ENCODE results near the gene SORBS1. TPM values are rescaled to one million over a fixed set of nuclear protein-coding genes. Genes with fewer than 3 reads are reported as not detected.

SORBS1 gene
- total RNA-seq, 1 experiment from 2014 or later, result 2.7 TPM

DNA sequence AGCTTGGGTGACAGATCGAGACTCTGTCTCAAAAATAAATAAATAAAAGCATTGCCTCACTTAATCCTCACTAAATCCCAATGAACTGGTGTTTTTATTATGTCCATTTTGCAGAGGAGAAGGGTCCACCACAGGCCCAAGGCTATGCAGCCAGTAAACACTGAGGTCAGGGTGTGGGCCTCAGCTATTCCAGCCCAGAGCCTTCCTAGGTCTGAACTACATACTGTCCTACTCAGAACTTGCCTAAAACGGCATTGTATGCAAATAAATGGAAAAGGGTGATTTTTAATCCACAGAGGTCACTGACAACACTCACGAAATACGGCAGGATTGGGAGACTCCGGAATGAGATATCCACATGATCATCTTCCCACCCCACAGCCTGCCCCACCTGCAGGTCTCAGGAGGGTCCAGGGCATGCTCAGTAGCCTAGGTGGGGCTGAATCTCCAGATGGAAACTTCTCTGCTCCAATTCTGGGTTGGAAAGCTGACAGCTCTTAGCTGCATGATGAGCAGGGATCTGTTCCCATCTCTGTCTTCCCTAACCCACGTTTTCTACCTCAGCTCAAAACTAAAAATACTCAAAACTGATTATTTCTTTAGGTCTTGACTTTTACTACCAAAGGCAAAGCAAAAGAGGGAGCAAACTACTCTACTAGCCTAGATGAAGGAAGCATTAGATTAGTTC, 121.0 kb downstream of the SORBS1 start:
- in situ Hi-C loops (cut with HindIII; ENCODE audit: low pct_unique_long_range_greater_than_20kb, low sequenced_read_pairs), result no loop called here

GRCh38 chr10:95438781-95439180, 122.4 kb downstream of the SORBS1 start:
- DNase-seq (ENCODE audit: low read depth), result no peak
- in situ Hi-C loops (cut with HindIII; ENCODE audit: low pct_unique_long_range_greater_than_20kb, low sequenced_read_pairs), result no loop called here

More for the DNA sequence above, 121.0 kb downstream of the SORBS1 start:
- no peak for DNase-seq (ENCODE audit: low read depth)

GRCh38 chr10:95437669-95438068, 123.5 kb downstream of the SORBS1 start:
- no peak for DNase-seq (ENCODE audit: low read depth)
- in situ Hi-C loops (cut with HindIII; ENCODE audit: low pct_unique_long_range_greater_than_20kb, low sequenced_read_pairs), result no loop called here

DNA sequence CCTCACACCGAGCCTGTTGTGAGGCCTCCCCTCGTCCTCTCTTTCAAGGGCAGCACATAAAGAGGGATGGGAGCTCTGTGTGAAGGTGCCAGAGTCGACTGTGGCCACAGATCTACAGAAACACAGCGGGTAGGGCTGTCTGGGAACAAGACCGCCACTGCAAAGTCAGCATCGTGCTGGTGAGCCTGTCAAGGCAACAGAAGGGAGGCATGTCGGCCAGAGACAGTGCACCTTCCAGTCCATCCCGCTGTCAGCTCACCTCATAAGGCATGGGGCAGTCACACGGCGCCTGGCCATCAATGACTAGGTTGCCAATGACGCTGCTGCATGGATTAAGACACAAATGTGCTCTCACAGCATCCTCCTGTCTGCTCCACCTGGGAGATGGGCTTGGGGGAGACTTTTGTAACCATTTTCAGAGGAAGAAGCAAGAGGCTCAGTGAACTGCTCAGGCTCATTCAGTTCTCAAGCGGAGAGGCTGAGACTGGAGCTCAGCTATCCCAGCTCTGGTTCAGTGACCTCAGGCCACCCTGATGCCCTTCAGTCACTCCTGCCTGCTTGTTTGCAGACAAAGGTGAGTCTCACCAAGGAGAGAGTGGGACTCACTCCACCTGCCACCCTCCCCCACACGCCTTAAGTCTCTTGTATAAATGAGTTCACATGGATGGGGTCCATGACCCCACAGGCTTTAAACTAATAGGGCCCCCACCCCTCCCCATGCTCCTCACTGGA, 125.5 kb downstream of the SORBS1 start:
- in situ Hi-C loops (cut with HindIII; ENCODE audit: low pct_unique_long_range_greater_than_20kb, low sequenced_read_pairs), result no loop called here
- no peak for DNase-seq (ENCODE audit: low read depth)

DNA sequence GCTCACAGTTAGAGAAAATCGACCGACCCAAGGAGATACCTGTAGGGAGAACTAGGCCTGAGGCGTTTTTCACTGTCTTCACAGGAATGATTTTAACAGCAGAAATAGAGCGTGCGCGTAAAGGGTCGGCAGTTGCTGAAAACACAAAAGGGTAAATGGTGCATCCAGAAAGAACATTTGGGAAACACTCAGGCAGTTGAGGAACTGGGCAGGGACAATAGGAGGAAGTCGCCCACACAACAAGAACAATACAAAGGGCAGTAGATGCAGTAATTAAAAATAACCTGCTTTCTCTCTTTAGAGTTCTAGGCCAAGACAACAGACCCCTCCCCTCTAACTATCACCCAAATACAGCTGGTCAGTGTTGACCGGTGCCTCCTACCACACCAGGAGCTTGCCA, 126.6 kb downstream of the SORBS1 start:
- in situ Hi-C loops (cut with HindIII; ENCODE audit: low pct_unique_long_range_greater_than_20kb, low sequenced_read_pairs), result no loop called here

GRCh38 chr10:95431900-95432342, 129.2 kb downstream of the SORBS1 start:
- in situ Hi-C loops (cut with HindIII; ENCODE audit: low pct_unique_long_range_greater_than_20kb, low sequenced_read_pairs), result no loop called here
- peak; percentile 69 for DNase-seq (ENCODE audit: low read depth)

More for the DNA sequence above, 126.6 kb downstream of the SORBS1 start:
- DNase-seq (ENCODE audit: low read depth), result no peak

DNA sequence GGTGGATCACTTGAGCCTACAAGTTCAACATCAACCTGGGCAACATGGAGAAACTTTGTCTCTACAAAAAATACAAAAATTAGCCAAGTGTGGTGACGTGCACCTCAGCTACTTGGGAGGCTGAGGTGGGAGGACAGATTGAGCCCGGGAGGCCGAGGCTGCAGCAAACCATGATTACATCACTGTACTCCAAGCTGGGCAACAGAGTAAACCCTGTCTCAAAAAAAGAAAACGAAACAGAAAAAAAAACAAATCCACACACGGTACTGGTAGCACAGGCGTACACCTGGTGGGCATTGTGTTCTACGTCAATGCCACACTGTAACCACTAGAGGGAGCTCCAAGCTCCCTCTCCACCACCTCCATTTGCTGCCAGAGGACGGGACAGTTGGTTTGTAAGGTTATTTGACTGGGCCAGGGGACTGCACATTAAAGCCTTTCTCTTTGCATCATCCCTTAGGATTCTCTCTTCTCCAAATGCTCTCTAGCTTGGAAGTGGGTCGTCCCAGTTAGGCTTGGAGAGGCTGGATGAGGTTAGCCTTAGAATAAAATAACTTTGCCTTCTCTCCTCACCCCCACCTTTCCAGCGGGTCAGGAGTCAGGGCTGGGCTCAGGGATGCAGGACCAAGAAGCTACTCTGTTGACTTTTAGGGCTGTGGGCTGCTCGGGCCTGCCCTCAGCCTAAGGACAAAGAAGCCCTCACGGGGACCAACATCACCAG, 130.8 kb downstream of the SORBS1 start:
- peak; percentile 55 for DNase-seq (ENCODE audit: low read depth)
- in situ Hi-C loops (cut with HindIII; ENCODE audit: low pct_unique_long_range_greater_than_20kb, low sequenced_read_pairs), result no loop called here

DNA sequence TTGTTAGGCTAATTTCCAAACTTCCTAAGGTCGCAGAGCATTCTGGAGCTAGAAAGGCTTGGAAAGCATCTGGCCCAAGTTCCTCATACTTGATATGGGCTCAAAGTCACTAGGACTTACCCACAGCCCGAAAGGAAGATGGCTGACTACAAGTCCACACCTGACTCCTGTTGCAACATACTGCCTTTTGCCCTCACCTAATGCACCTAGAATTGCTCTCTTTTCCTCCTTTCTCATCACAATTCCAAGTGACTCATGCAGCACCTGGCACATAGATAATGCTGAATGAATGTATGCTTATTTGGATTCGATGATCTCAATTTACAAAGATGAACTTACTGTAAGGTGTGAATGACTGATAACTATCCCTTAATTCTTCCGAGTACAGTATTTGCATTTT, 131.5 kb downstream of the SORBS1 start:
- DNase-seq (ENCODE audit: low read depth), result no peak
- in situ Hi-C loops (cut with HindIII; ENCODE audit: low pct_unique_long_range_greater_than_20kb, low sequenced_read_pairs), result no loop called here

GRCh38 chr10:95428701-95429100, 132.5 kb downstream of the SORBS1 start:
- DNase-seq (ENCODE audit: low read depth), result no peak
- in situ Hi-C loops (cut with HindIII; ENCODE audit: low pct_unique_long_range_greater_than_20kb, low sequenced_read_pairs), result no loop called here

- in situ Hi-C loops (cut with HindIII; ENCODE audit: low pct_unique_long_range_greater_than_20kb, low sequenced_read_pairs), result no loop called here
- no peak for DNase-seq (ENCODE audit: low read depth)
Observed at GRCh38 chr10:95426482-95426881, 134.7 kb downstream of the SORBS1 start.

DNA sequence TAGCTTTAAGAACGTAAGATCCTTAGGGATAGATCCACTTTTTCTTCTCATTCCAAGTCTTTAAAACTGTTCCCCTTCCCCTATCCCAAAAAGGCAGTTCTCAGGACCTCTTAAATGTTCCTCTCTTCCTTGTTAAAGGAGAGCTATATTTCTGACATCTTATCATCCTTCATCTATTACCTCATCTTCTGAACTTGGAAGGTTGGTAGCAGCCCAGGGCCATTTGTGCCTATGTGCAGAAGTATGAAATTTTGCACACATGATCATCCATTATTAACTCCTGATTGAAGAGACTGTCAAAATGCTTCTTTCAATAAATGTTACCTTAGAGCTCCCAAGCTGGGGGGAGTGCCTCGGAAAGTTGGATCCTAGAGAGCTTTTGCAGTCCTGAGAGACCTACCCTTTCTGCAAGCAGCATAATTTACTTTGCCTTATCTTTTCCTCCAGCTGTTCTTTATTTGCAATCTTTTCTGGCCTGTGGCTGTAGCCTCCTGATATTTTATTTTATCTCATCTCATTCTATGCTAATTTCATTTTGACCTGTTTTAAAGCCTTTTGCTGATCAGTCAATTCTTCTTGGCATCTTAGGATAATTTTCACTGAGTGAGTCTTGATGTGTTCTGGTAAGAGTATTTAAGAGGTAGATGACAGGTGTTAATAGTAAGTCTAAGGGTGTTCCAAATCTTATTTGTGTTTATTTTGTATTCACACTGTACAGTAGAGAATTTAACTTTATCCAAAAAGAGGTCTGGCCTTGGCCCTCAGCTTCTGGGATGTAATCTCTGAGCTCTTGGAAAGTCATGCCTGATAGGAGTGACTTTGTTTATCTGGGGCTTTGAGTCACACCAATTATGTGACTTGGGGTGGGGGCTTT, 135.3 kb downstream of the SORBS1 start:
- DNase-seq (ENCODE audit: low read depth), result no peak
- in situ Hi-C loops (cut with HindIII; ENCODE audit: low pct_unique_long_range_greater_than_20kb, low sequenced_read_pairs), result no loop called here

GRCh38 chr10:95423164-95424005, 137.8 kb downstream of the SORBS1 start:
- in situ Hi-C loops (cut with HindIII; ENCODE audit: low pct_unique_long_range_greater_than_20kb, low sequenced_read_pairs), result no loop called here
- no peak for DNase-seq (ENCODE audit: low read depth)

DNA sequence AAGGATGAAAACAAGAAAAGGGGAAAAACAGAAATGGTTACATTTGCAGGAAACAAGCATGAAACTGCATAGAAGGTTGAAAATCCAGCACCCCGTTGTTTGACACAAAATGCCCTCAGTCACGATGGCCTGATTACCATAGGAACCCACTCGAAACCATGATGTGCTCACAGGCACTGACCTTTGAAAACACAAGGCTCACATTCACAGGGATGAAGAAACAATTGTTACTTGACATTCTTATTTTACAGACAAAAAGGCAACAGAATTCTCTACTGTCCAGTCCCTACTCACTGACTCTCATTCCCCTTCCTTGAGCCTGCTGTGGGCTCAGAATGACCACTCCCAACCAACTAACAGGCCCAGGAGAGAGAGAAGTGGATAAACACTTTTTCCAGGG, 138.9 kb downstream of the SORBS1 start:
- in situ Hi-C loops (cut with HindIII; ENCODE audit: low pct_unique_long_range_greater_than_20kb, low sequenced_read_pairs), result no loop called here
- no peak for DNase-seq (ENCODE audit: low read depth)

GRCh38 chr10:95421782-95422181, 139.4 kb downstream of the SORBS1 start:
- DNase-seq (ENCODE audit: low read depth), result no peak
- in situ Hi-C loops (cut with HindIII; ENCODE audit: low pct_unique_long_range_greater_than_20kb, low sequenced_read_pairs), result no loop called here

- in situ Hi-C loops (cut with HindIII; ENCODE audit: low pct_unique_long_range_greater_than_20kb, low sequenced_read_pairs), result no loop called here
- no peak for DNase-seq (ENCODE audit: low read depth)
Observed at GRCh38 chr10:95419399-95419798, 141.8 kb downstream of the SORBS1 start.

- no peak for DNase-seq (ENCODE audit: low read depth)
- in situ Hi-C loops (cut with HindIII; ENCODE audit: low pct_unique_long_range_greater_than_20kb, low sequenced_read_pairs), result no loop called here
Observed at GRCh38 chr10:95416973-95417372, 144.2 kb downstream of the SORBS1 start.

DNA sequence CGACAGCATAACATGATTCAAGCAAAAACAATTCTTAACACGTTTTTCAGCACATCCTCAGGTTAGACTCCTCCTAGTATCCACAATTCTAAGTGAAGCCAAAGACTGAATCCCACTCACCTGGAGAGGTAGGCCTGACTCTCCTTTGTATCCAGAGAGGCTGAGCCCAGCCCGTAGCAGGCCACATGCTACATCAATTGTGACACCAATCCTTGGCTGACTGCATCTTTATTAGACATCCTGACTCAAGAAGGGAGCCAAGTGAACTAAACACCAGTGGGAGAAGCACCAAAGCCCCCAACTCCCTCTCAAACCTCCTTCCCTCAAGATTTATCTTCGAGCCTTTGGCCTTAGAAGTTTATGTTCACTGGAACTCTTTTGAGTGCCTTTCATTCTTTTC, 144.9 kb downstream of the SORBS1 start:
- DNase-seq (ENCODE audit: low read depth), result no peak
- in situ Hi-C loops (cut with HindIII; ENCODE audit: low pct_unique_long_range_greater_than_20kb, low sequenced_read_pairs), result no loop called here
